ENCODE results near the gene PRSS36. TPM values are rescaled to one million over a fixed set of nuclear protein-coding genes. Genes with fewer than 3 reads are reported as not detected.
"Not testable (repeated sequence)": the region's sequence is repeated elsewhere in the genome, so short reads cannot be mapped to it uniquely, and the experiment has no call there.

Gene PRSS36
- total RNA-seq, 1 donor from 2014 or later = 1.1 TPM

DNA sequence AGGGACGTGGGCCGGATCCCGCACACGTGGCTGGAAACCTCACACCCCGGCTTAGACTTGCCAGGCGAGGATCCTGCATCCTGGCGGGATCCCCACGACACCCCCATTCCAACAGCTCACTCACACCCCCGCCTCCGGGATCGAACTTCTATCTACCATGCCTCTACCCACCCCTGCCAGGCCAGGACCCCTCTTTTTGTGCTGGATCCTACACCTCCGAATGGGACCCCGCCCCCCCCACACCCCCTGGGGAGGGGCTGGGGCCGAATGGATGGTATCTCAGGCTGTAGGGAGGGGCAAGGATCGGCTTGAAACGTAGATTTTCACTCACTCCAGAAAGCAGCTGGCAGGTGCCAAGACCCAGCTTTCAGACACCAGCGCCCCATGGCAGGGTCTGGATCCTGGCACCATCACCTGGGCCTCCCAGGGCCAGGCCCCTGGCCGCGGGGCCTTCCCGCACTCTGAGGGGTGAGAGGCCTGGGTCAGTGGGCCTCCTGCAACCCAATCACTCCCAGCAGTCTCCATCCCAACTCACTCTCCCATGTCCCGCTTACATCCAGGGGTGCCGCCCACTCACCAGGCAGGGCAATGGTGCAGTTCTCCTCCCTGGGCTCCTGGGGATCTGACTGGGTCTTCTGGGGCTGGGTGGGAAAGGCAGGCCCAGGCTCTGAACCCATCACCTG is 6.7 kb downstream of the PRSS36 start:
- intact Hi-C loops (cut with micrococcal nuclease) = loop anchor here (2.0 to 5.0 kb wide), 2 partner anchors 34 to 299 kb away; partner anchors contain the start of genes BCKDK and ZNF843

DNA sequence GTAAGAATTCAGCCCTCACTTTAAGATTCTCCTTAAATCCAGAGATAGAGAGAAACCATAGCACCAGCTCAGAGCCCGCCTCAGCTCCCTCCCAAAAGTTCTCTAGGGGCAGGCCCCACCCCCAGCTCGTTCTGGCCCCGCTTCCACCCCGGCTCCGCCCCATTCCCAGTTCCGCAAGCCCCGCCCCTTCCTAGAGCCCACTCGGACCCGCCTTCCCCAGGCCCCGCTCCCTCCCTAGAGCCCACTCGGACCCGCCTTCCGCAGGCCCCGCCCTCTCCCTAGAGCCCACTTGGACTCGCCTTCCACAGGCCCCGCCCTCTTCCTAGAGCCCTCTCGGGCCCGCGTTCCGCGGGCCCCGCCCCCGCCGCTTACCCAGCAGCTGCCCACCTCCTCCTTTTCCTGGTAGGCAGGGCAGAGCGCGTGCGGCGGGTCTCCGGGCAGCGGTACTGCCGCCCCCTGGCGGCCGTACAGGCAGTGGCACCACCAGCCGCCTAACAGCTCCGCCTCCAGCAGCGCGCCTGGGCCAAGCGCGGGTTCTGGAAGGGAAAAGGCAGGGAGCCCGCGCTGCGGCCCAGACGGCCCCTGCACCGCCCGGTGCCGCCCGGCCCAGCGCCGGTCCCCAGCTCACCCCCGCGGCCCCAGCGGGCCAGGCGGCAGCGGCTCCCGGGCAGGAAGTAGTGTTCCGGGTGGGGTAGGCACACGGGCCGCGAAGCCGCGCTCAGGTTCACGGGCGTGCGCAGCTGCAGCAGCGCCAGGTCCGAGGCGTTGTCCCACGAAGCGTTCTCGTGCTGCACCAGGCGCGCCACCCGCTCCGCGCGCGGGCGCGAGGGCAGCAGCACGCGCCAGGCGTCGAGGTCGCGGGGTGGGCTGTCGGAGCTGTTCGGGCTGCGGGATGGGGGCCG is 7.5 kb downstream of the PRSS36 start:
- intact Hi-C loops (cut with micrococcal nuclease) = loop anchor here (1.0 to 5.0 kb wide), 18 partner anchors 17 to 727 kb away; partner anchors contain the start of genes ARMC5, BCKDK, CFAP119 and FBXL19

DNA sequence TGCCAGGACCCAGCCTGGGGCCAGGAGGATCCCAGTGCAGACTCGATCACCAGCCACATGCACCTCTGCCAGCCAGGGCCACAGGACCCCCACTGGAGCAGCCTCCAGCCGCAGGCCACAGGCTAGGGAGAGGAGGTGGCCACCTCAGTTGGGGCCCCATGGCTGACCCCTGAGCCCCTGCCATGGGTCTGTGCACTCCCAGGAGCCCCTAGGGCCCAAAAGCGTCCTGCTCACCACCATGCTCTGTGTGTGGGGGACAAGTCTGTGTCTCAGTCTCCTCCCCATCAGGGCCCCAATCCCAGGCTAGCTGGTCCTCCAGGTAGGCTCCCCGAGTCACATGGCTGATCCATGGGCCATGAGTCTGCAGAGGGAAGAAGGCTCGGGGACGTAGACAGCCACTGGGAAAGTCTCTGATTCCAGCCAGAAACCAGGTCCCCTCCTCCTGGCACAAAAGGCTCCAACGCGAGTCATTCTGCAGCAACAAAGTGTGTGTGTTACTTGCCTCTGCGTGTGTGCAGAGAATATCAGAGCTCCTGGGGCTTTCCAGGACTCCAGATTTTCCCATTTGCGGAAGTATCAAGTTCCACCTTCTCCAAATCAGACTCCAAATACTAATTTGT is 8.3 kb downstream of the PRSS36 start:
- intact Hi-C loops (cut with micrococcal nuclease) = loop anchor here (1.0 to 5.0 kb wide), 18 partner anchors 18 to 728 kb away; partner anchors contain the start of genes ARMC5, BCKDK, CFAP119 and FBXL19

DNA sequence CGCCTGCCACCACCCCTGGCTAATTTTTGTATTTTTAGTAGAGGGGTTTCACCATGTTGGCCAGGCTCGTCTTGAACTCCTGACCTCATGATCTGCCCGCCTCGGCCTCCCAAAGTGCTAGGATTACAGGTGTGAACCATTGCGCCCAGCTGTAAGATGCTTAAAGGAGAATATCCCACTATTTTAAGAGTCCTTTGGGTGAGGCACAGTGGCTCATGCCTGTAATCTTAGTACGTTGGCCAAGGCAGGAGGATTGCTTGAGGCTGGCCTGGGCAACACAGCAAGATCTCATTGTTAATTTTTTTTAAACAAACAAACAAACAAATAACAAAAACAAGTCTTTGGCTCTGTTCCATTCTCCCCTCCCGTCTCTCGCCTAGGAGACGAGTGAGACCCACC is 8.8 kb downstream of the PRSS36 start:
- intact Hi-C loops (cut with micrococcal nuclease) = loop anchor here (5.0 kb wide), 1 partner anchor 301 kb away; the partner anchor contains the start of gene ZNF843

DNA sequence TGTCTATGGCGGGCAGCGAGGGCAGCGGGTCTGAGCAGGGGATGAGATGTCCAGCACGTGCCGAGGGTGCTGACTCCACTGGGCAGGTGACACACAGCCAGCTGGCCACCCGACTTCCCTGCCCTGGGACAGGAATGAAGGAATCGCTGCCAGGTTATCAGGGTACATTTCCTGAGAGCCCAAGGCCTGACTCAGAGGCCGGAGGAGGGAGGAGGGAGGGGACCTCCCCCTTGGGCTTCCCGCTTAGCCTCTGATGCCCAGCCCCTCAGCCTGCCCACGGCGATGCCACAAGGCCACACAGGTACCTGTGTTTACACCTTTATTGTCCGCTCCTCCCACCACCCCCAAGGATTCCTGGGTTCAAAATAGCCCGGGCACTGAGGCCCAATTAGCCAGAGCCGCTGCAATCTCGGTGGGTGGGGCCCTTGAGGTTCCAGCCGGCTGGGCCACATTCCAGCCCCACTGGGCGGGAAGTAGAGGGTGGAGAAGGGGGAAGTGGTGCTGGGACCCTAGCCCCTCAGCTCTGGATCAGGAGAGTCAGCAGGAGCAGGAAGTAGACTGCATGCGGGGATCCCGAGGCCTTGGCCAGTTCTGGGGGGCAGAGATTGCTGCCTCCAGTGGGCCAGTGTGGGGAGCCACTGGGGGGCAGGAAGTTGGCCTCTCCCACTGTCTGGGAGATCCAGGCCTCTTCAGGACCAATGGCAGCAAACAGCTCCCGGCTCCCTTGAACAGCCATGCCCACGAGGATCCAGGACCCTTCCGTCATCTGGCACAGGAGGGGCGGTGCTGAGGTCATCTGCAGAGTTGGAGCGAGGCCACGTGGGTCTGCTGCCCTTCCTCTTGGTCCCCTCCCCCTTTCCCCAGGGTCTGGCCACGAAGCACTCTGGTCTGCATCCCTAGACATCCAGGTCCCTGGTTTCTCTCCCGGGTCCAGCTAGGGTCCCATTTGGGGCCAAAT is 11.0 kb downstream of the PRSS36 start:
- intact Hi-C loops (cut with micrococcal nuclease) = no loop called here

DNA sequence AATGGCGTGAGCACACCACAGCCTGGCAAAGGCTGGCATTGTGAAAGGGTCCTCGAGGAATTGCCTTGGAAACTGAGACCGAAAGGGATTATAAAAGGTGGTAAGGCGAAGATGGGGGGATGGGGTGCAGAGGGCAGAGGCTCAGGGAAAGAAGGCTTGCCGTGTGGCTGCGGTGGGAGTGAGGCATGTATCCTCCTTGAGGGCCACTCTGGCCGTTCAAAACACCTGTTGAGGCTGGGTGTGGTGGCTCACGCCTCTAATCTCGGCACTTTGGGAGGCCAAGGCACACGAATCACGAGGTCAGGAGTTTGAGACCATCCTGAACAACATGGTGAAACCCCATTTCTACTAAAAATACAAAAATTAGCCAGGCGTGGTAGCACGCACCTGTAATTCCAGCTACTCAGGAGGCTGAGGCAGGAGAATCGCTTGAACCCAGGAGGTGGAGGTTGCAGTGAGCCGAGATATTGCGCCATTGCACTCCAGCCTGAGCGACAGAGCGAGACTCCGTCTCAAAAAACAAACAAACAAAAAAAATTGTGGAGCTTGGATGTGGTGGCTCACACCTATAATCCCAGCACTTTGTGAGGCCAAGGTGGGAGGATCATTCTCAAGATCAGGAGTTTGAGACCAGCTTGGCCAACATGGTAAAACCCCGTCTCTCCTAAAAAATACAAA is 12.9 kb downstream of the PRSS36 start:
- intact Hi-C loops (cut with micrococcal nuclease) = not testable (repeated sequence)

DNA sequence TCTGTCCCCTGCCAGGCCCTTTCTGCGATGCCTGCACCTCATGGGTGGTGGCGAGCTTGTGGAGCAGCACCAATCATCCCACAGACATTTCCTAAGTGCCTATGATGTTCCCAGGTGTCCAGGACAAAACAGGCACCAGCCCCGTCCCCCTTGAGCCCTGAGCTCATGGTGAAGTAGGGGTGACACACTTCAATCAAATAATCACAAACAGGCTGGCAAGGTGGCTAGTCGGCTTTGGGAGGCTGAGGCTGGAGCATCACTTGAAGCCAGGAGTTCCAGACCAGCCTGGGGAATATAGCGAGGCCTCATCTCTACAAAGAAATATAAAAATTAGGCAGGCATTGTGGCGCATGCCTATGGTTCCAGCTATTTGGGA is 13.6 kb downstream of the PRSS36 start:
- intact Hi-C loops (cut with micrococcal nuclease) = no loop called here

DNA sequence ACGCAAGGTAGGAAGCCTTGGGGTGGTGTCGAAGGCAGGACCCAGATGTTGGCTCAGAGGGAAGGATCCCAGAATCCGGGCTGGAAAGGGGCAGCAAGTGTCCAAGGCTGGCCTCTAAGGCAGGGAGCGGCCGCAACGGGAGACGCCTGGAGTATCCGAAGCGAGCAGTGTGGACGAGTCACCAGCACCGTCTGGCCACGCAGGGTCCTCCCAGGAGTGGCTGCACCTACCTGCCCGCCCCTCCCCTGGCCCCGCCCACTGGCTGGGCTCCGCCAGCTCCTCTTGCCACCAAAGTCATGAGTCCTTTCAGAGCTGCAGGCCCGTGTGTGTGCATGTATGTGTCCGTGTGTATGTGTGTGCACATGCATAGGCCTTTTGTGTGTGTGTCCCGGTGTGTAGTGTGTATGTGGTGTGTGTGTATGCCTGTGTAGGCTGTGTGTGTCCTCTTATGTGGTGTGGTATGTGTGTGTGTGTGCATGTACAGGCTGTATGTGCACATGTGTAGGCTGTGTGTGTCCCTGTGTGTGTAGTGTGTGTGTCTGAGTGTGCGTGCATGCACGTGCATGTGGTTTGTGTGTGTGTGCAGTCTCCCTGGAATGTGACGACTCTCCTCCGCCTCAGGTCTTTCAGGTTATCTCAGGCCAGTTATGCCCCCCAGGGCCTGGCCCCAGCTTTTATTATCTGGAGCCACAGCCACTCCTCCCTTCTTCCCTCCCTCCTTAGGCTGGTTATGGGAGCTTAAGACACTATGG is 14.2 kb downstream of the PRSS36 start, which contains the start of gene PRSS8:
Gene PRSS8 (minus strand): TSS at position 193 of the 752 bp plus-strand sequence. CDS start 229 bp downstream, outside the sequence.
- intact Hi-C loops (cut with micrococcal nuclease) = no loop called here

DNA sequence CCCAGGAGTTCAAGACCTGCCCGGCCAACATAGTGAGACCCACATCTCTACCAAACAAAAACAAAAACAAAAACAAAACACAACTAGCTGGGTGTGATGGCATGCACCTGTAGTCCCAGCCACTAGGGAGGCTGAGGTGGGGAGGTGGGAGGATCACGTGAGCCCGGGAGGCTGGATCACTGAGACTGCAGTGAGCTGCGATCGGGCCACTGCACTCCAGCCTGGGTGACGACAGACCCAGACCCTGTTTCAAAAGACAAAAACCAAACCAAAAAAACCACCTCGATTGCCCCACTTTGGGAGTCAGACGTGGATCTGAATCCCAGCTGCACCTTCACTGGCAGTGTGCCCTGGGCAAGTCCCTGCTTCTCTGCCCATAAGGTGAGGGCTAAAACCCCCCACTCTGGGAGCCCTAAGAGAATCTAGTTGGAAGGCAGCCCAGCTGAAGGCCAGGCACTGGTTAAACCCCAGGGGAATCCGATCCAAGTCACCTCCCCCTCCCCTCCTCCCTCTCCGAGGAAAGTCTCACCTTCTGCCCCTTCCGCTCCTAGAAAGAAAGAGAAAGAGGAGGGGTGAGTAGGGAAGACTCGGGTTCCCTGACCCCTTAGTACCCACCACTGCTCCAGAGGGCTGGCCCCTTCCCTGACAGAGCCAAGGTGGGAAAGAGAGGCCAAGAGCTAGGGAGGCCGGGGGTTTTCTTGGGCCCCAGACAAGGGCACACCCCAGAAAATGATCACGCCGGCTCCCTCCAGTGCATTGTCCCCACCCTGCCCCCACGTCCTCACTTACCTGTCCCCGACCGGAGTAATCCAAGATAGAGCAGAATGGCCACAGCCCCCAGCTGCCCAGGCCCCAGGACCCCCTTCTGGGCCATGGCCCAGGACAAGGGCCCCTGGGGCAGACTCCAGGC is 15.0 kb downstream of the PRSS36 start:
- intact Hi-C loops (cut with micrococcal nuclease) = no loop called here

DNA sequence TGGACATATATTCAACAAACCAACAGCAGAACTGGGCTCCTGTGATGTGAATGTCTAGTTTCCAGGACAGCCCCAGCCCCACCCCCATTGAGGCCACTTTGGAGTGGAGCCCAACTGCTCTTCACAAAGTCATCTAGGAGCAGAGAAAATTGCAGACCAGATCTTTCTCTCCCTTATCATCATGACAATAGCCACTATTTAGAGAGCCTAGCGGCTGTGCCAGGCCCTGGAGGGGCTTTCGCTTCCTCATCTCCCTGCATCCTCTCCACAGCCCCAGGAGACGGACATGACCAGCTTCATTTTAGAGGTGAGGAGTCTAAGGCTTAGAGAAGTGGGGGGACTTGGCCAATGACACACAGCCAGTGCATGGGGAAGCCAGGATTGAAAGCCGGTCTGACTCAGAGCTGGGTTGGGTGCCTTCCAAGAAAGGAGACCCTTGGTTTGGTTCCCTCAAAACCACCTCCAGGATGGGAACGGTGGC is 15.7 kb downstream of the PRSS36 start:
- intact Hi-C loops (cut with micrococcal nuclease) = no loop called here

DNA sequence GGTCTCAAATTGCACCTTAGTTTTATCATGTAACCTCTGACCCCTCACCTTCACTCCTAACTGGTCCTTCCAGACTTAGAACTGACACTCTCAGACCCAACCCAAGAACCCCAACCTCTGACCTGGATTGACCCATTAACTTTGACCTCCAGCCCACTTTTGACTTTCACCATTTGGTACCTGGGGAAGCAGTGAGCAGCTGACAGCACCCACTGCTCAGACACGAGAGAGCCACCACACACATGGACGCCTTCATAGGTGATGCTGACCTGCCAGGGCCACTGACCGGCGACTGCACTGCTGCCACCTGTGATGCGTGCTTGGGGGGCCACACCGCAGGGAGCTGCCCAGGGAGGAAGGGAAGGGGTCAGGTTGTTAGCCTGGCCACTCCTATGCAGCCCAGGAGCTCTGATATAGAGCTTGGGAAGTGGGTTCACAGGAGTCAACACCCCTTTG is 16.8 kb downstream of the PRSS36 start:
- intact Hi-C loops (cut with micrococcal nuclease) = no loop called here

DNA sequence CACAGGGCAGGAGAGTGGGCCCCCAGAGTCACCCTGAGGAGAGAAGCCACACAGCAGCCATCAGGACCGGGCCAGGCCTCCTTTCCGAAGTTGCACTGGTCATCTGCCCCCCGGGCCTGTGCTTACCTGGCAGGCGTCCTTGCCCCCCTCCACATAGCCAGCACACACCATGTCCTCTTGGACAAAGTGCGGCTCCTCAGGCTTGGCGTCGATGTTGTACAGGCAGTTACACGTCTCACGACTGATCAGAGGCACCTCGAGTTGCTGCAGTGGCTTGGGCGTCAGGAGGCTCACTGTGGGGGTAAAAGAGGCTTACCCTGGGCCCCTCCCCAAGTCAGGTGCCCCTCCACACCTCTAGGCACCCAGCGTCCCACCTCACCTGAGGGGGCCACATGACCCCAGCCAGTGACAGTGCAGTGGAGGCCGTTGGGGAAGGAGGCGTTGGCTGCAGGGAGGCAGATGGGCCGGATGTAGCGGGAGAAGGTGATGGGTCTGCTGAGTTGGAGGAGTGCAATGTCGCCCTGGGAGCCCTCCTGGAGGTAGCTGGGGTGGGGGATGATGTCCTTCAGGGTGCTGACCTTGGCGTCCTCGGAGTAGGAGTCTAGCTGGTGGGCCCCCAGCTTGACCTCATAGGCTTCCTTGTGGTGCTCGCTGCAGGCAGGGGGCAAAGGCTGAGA is 17.4 kb downstream of the PRSS36 start:
- intact Hi-C loops (cut with micrococcal nuclease) = no loop called here

DNA sequence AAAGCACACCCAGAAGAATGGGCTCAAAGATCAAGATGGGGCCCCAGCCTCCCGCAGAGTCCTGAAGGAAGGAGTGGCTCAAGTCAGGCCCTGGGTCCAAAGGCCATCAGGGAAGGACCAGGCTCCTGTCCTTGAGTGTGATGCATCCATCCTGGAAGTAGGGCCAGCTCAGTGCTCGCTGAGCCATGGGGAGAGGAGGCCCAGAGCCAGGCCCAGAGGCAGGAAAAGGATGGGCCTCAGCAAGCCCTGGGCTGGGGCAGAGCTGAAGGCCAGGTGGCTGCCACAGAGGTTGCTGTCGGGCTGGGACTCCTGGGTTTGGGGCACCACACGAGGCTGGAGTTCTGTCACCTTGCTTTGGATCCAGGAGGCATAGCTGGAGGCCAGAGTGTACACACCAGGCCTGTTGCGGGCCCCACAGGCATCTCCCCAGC is 18.0 kb downstream of the PRSS36 start:
- intact Hi-C loops (cut with micrococcal nuclease) = no loop called here

DNA sequence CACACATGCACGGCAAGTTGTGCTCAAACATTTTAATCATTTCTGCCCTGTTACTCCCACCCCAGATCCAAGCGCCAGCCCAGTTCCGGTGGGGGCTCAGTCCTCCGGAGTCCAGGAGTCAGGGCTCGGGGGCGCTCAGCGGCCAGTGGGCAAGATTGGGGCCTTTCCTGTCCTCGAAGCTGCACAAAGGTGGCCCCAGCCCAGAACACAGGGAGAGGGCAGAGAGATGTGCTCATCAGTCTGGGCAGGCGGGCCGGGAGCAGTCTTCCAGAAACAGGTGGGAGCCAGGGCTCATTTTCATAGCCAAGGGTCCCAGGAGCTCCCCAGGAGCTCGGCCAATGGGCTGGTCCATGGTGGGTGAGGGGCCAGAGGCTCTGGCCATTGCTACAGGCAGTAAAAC is 18.4 kb downstream of the PRSS36 start:
- intact Hi-C loops (cut with micrococcal nuclease) = no loop called here

DNA sequence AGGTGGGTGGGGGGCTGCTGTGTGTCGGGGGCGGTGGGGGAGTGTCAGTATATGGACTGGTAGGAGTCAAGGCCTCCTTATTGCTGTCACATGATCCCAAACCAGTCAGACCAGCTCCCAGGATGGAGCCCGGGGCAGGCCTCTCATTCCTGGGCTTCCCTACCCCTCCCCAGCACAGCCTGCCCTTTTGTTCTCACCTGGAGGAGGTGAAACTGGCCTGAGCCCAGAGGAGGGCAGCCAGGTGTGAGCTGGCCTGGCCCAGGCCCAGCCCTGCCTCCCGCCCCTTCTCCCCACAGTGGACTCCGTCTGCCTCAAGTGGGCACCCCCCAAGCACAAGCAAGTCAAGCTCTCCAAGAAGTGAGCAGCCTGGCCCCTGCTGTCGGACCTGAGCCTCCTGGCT is 19.0 kb downstream of the PRSS36 start:
- intact Hi-C loops (cut with micrococcal nuclease) = no loop called here

DNA sequence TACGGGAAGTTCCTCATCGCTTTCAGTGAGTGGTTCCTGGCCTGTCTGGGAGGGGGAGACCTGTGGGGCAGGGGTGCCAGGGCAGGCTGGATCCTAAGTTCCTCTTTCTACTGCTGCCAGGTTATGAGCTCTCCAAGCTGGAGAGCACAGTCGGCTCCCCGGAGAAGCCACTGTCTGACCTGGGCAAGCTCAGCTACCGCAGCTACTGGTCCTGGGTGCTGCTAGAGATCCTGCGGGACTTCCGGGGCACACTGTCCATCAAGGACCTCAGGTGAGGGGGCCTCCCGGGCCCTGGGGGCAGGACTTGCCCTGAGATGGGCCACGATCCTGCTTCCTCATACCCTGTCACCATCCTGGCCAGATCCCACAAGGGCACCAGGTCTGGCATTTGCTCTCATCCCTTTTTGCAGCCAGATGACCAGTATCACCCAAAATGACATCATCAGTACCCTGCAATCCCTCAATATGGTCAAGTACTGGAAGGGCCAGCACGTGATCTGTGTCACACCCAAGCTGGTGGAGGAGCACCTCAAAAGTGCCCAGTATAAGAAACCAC is 19.5 kb downstream of the PRSS36 start:
- intact Hi-C loops (cut with micrococcal nuclease) = no loop called here

Measured in T-helper 1 cell treated with Interleukin-12 subunit alpha and Interleukin-12 subunit beta and Interleukin-4 antibody, amounts not matched to agents 30 ng/mL and 1 ng/mL, for 36 hours (primary cell).